ENCODE measurements around the gene SCRN3.
"Not testable (repeated sequence)": the region's sequence is repeated elsewhere in the genome, so short reads cannot be mapped to it uniquely, and the experiment has no call there.

Gene SCRN3

GRCh38 chr2:174395284-174395968, at the start of gene SCRN3:
Gene SCRN3 (plus strand): TSS chr2:174395730. CDS start chr2:174398284, 2,554 bp downstream.
- DNase-seq (ENCODE audit: low read depth in 2 of 2) = peak; percentile 21 to 25

- DNase-seq (ENCODE audit: low read depth in 2 of 2) = no peak
Measured at GRCh38 chr2:174350018-174350417, 45.5 kb upstream of the SCRN3 start.

- DNase-seq (ENCODE audit: low read depth in 2 of 2) = no peak
Measured at GRCh38 chr2:174350593-174351181, 44.8 kb upstream of the SCRN3 start.

GRCh38 chr2:174353004-174353403, 42.5 kb upstream of the SCRN3 start:
- no peak for DNase-seq (ENCODE audit: low read depth in 2 of 2)

- DNase-seq (ENCODE audit: low read depth in 2 of 2) = no peak
Measured at GRCh38 chr2:174356347-174356746, 39.2 kb upstream of the SCRN3 start.

- not testable (repeated sequence) for DNase-seq (ENCODE audit: low read depth in 2 of 2)
Measured at GRCh38 chr2:174359663-174360062, 35.9 kb upstream of the SCRN3 start.

GRCh38 chr2:174362949-174363348, 32.6 kb upstream of the SCRN3 start:
- no peak for DNase-seq (ENCODE audit: low read depth in 2 of 2)

GRCh38 chr2:174363492-174364225, 31.9 kb upstream of the SCRN3 start:
- not testable (repeated sequence) for DNase-seq (ENCODE audit: low read depth in 2 of 2)

GRCh38 chr2:174364628-174365027, 30.9 kb upstream of the SCRN3 start:
- DNase-seq (ENCODE audit: low read depth in 2 of 2) = no peak

GRCh38 chr2:174365571-174365970, 30.0 kb upstream of the SCRN3 start:
- DNase-seq (ENCODE audit: low read depth in 2 of 2) = no peak

- DNase-seq (ENCODE audit: low read depth in 2 of 2) = no peak
Measured at GRCh38 chr2:174368691-174369090, 26.8 kb upstream of the SCRN3 start.

- DNase-seq (ENCODE audit: low read depth in 2 of 2) = no peak
Measured at GRCh38 chr2:174376967-174377366, 18.6 kb upstream of the SCRN3 start.

GRCh38 chr2:174383796-174384195, 11.7 kb upstream of the SCRN3 start:
- no peak for DNase-seq (ENCODE audit: low read depth in 2 of 2)

GRCh38 chr2:174385201-174385600, 10.3 kb upstream of the SCRN3 start:
- no peak for DNase-seq (ENCODE audit: low read depth in 2 of 2)

- DNase-seq (ENCODE audit: low read depth in 2 of 2) = not testable (repeated sequence)
Measured at GRCh38 chr2:174388706-174389105, 6.8 kb upstream of the SCRN3 start.

- no peak for DNase-seq (ENCODE audit: low read depth in 2 of 2)
Measured at GRCh38 chr2:174389542-174389941, 6.0 kb upstream of the SCRN3 start.

- not testable (repeated sequence) for DNase-seq (ENCODE audit: low read depth in 2 of 2)
Measured at GRCh38 chr2:174390303-174390702, 5.2 kb upstream of the SCRN3 start.

GRCh38 chr2:174392706-174393105, 2.8 kb upstream of the SCRN3 start:
- DNase-seq (ENCODE audit: low read depth in 2 of 2) = no peak

- DNase-seq (ENCODE audit: low read depth in 2 of 2) = no peak
Measured at GRCh38 chr2:174395969-174396630, 570 bp downstream of the SCRN3 start.

GRCh38 chr2:174397773-174398172, 2.2 kb downstream of the SCRN3 start:
- DNase-seq (ENCODE audit: low read depth in 2 of 2) = no peak

- no peak for DNase-seq (ENCODE audit: low read depth in 2 of 2)
Measured at GRCh38 chr2:174399171-174399570, 3.6 kb downstream of the SCRN3 start.

- no peak for DNase-seq (ENCODE audit: low read depth in 2 of 2)
Measured at GRCh38 chr2:174400853-174401252, 5.3 kb downstream of the SCRN3 start.

All from fibroblast of skin of left quadriceps (primary cell).